Measurements from ENCODE around the gene MPP3. TPM values are rescaled to one million over a fixed set of nuclear protein-coding genes. Genes with fewer than 3 reads are reported as not detected.

MPP3 gene
- total RNA-seq, 1 experiment from 2014 or later: 11.3 TPM

- Mint-ChIP-seq H3K27ac (no peak overlapping the region), H3K9me3 (no peaks in the 10 kb centered on the region), H3K27me3 (ENCODE audit: low read depth) (peaks cover 16% of the 10 kb centered on the region), H3K4me1 (peaks cover 9% of the 10 kb centered on the region), H3K36me3 (no peaks in the 10 kb centered on the region), H3K4me3 (no peak overlapping the region)
- POLR2A ChIA-PET: no interaction called here
- CTCF ChIA-PET: interaction anchor here (3.7 kb wide), 1 partner anchor 11 kb away, joined by 14 read pairs; no protein-coding TSS in a partner anchor
- no peak for DNase-seq (ENCODE audit: low spot score)
- no peak for ATAC-seq
- TF ChIP-seq CBFB (CRISPR knock-in tag; IDR thresholded peaks at IDR 0.05; ENCODE audit: low read depth) (no peak), MYBL2 (CRISPR knock-in tag; IDR thresholded peaks at IDR 0.05) (no peak), SP1 (CRISPR knock-in tag; conservative IDR thresholded peaks at IDR 0.05) (no peak), NFYB (CRISPR knock-in tag; conservative IDR thresholded peaks at IDR 0.05; ENCODE audit: low read depth) (no peak), USF1 (CRISPR knock-in tag; IDR thresholded peaks at IDR 0.05) (no peak), RORB (CRISPR knock-in tag; IDR thresholded peaks at IDR 0.05) (no peak), ZNF138 (CRISPR knock-in tag; conservative IDR thresholded peaks at IDR 0.05) (no peak), CREB1 (CRISPR knock-in tag; IDR thresholded peaks at IDR 0.05) (no peak), NFATC4 (CRISPR knock-in tag; IDR thresholded peaks at IDR 0.05) (no peak)
These were observed 35.5 kb upstream of the MPP3 start for GRCh38 chr17:43868226-43868994.

- ChIA-PET CTCF (interaction anchor here (0.7 to 1.4 kb wide), 2 partner anchors 14 to 18 kb away, joined by 3 to 7 read pairs; no protein-coding TSS in a partner anchor), POLR2A (interaction anchor here (0.7 kb wide), 1 partner anchor 91 kb away, joined by 5 read pairs; no protein-coding TSS in a partner anchor)
- Mint-ChIP-seq H3K36me3 (no peaks in the 10 kb centered on the region), H3K4me3 (no peak overlapping the region), H3K27ac (no peak overlapping the region), H3K27me3 (ENCODE audit: low read depth) (peaks cover 16% of the 10 kb centered on the region), H3K9me3 (no peaks in the 10 kb centered on the region), H3K4me1 (no peaks in the 10 kb centered on the region)
- DNase-seq (ENCODE audit: low spot score): no peak
- ATAC-seq: no peak
- TF ChIP-seq, protein P1, sequence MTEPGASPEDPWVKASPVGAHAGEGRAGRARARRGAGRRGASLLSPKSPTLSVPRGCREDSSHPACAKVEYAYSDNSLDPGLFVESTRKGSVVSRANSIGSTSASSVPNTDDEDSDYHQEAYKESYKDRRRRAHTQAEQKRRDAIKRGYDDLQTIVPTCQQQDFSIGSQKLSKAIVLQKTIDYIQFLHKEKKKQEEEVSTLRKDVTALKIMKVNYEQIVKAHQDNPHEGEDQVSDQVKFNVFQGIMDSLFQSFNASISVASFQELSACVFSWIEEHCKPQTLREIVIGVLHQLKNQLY (CRISPR knock-in tag; IDR thresholded peaks at IDR 0.05): no peak
- no peak for TF ChIP-seq JUN (CRISPR knock-in tag; IDR thresholded peaks at IDR 0.05)
- TF ChIP-seq ZNF671 (CRISPR knock-in tag; IDR thresholded peaks at IDR 0.05): no peak
- TF ChIP-seq ZNF416 (CRISPR knock-in tag; IDR thresholded peaks at IDR 0.05): no peak
- no peak for TF ChIP-seq FOXP1 (CRISPR knock-in tag; IDR thresholded peaks at IDR 0.05; ENCODE audit: borderline replicate concordance)
- no peak for TF ChIP-seq TP53 (CRISPR knock-in tag; IDR thresholded peaks at IDR 0.05)
- TF ChIP-seq OVOL2 (CRISPR knock-in tag; IDR thresholded peaks at IDR 0.05; ENCODE audit: borderline replicate concordance): no peak
- TF ChIP-seq NFE2L1 (CRISPR knock-in tag; IDR thresholded peaks at IDR 0.05): no peak
- no peak for TF ChIP-seq AR (CRISPR knock-in tag; IDR thresholded peaks at IDR 0.05)
- no peak for TF ChIP-seq STAT6 (CRISPR knock-in tag; conservative IDR thresholded peaks at IDR 0.05; ENCODE audit: low read depth)
- TF ChIP-seq E2F1 (CRISPR knock-in tag; IDR thresholded peaks at IDR 0.05): no peak
- no peak for TF ChIP-seq RELA (CRISPR knock-in tag; IDR thresholded peaks at IDR 0.05; ENCODE audit: borderline replicate concordance)
- no peak for TF ChIP-seq NR3C1 (CRISPR knock-in tag; conservative IDR thresholded peaks at IDR 0.05; ENCODE audit: low read depth)
- TF ChIP-seq SOX15 (CRISPR knock-in tag; IDR thresholded peaks at IDR 0.05): no peak
- TF ChIP-seq ZBTB21 (CRISPR knock-in tag; IDR thresholded peaks at IDR 0.05; ENCODE audit: borderline replicate concordance): no peak
- TF ChIP-seq ZNF232 (CRISPR knock-in tag; IDR thresholded peaks at IDR 0.05): no peak
- no peak for TF ChIP-seq CREM (CRISPR knock-in tag; IDR thresholded peaks at IDR 0.05)
These were observed 31.4 kb upstream of the MPP3 start for GRCh38 chr17:43864161-43864984.
